Measurements from ENCODE around the gene AOAH. TPM values are rescaled to one million over a fixed set of nuclear protein-coding genes. Genes with fewer than 3 reads are reported as not detected.
"Not testable (repeated sequence)": the region's sequence is repeated elsewhere in the genome, so short reads cannot be mapped to it uniquely, and the experiment has no call there.

AOAH gene
- total RNA-seq, 1 donor: 128 TPM

- H3K4me3 ChIP-seq (ENCODE audit: low read length): no peak overlapping the region
- peaks cover 2% of the 10 kb centered on the region for H3K4me1 ChIP-seq (ENCODE audit: insufficient read depth, low read length)
- no peaks in the 10 kb centered on the region for H3K27me3 ChIP-seq (ENCODE audit: insufficient read depth, low read length)
- no peaks in the 10 kb centered on the region for H3K9me3 ChIP-seq (ENCODE audit: low read depth, low read length)
These were observed 60.8 kb downstream of the AOAH start for GRCh38 chr7:36663481-36663880.

- no peaks in the 10 kb centered on the region for H3K9me3 ChIP-seq (ENCODE audit: low read depth, low read length)
- no peaks in the 10 kb centered on the region for H3K27me3 ChIP-seq (ENCODE audit: insufficient read depth, low read length)
- H3K4me1 ChIP-seq (ENCODE audit: insufficient read depth, low read length): peaks cover 8% of the 10 kb centered on the region
These were observed 63.0 kb downstream of the AOAH start for GRCh38 chr7:36661135-36661840.

GRCh38 chr7:36659638-36660341, 64.5 kb downstream of the AOAH start:
- no peaks in the 10 kb centered on the region for H3K9me3 ChIP-seq (ENCODE audit: low read depth, low read length)

More at GRCh38 chr7:36661135-36661840, 63.0 kb downstream of the AOAH start:
- H3K4me3 ChIP-seq (ENCODE audit: low read length): no peak overlapping the region

GRCh38 chr7:36659172-36659516, 65.2 kb downstream of the AOAH start:
- no peaks in the 10 kb centered on the region for H3K27me3 ChIP-seq (ENCODE audit: insufficient read depth, low read length)
- no peak overlapping the region for H3K4me3 ChIP-seq (ENCODE audit: low read length)
- H3K9me3 ChIP-seq (ENCODE audit: low read depth, low read length): no peaks in the 10 kb centered on the region
- peaks cover 8% of the 10 kb centered on the region for H3K4me1 ChIP-seq (ENCODE audit: insufficient read depth, low read length)

More at GRCh38 chr7:36659638-36660341, 64.5 kb downstream of the AOAH start:
- Histone ChIP-seq H3K27me3 (ENCODE audit: insufficient read depth, low read length) (no peaks in the 10 kb centered on the region), H3K4me3 (ENCODE audit: low read length) (no peak overlapping the region), H3K4me1 (ENCODE audit: insufficient read depth, low read length) (peaks cover 8% of the 10 kb centered on the region)

GRCh38 chr7:36658335-36659171, 65.7 kb downstream of the AOAH start:
- Histone ChIP-seq H3K9me3 (ENCODE audit: low read depth, low read length) (no peaks in the 10 kb centered on the region), H3K27me3 (ENCODE audit: insufficient read depth, low read length) (no peaks in the 10 kb centered on the region)

GRCh38 chr7:36657036-36657660, 67.1 kb downstream of the AOAH start:
- Histone ChIP-seq H3K4me1 (ENCODE audit: insufficient read depth, low read length) (peaks cover 13% of the 10 kb centered on the region), H3K9me3 (ENCODE audit: low read depth, low read length) (no peaks in the 10 kb centered on the region), H3K4me3 (ENCODE audit: low read length) (no peak overlapping the region), H3K27me3 (ENCODE audit: insufficient read depth, low read length) (no peaks in the 10 kb centered on the region)

More at GRCh38 chr7:36658335-36659171, 65.7 kb downstream of the AOAH start:
- H3K4me3 ChIP-seq (ENCODE audit: low read length): no peak overlapping the region
- peaks cover 10% of the 10 kb centered on the region for H3K4me1 ChIP-seq (ENCODE audit: insufficient read depth, low read length)

GRCh38 chr7:36654436-36654835, 69.9 kb downstream of the AOAH start:
- no peak overlapping the region for H3K4me3 ChIP-seq (ENCODE audit: low read length)
- no peaks in the 10 kb centered on the region for H3K9me3 ChIP-seq (ENCODE audit: low read depth, low read length)
- no peaks in the 10 kb centered on the region for H3K27me3 ChIP-seq (ENCODE audit: insufficient read depth, low read length)
- H3K4me1 ChIP-seq (ENCODE audit: insufficient read depth, low read length): peaks cover 13% of the 10 kb centered on the region

GRCh38 chr7:36653663-36654355, 70.5 kb downstream of the AOAH start:
- Histone ChIP-seq H3K27me3 (ENCODE audit: insufficient read depth, low read length) (no peaks in the 10 kb centered on the region), H3K4me1 (ENCODE audit: insufficient read depth, low read length) (peaks cover 13% of the 10 kb centered on the region), H3K9me3 (ENCODE audit: low read depth, low read length) (no peaks in the 10 kb centered on the region), H3K4me3 (ENCODE audit: low read length) (no peak overlapping the region)

- Histone ChIP-seq H3K4me1 (ENCODE audit: insufficient read depth, low read length) (peaks cover 11% of the 10 kb centered on the region), H3K27me3 (ENCODE audit: insufficient read depth, low read length) (no peaks in the 10 kb centered on the region), H3K9me3 (ENCODE audit: low read depth, low read length) (no peaks in the 10 kb centered on the region), H3K4me3 (ENCODE audit: low read length) (no peak overlapping the region)
These were observed 71.2 kb downstream of the AOAH start for GRCh38 chr7:36653008-36653662.

- Histone ChIP-seq H3K4me3 (ENCODE audit: low read length) (no peak overlapping the region), H3K4me1 (ENCODE audit: insufficient read depth, low read length) (peaks cover 9% of the 10 kb centered on the region), H3K27me3 (ENCODE audit: insufficient read depth, low read length) (no peaks in the 10 kb centered on the region), H3K9me3 (ENCODE audit: low read depth, low read length) (no peaks in the 10 kb centered on the region)
These were observed 71.9 kb downstream of the AOAH start for GRCh38 chr7:36652431-36652830.

- H3K27me3 ChIP-seq (ENCODE audit: insufficient read depth, low read length): no peaks in the 10 kb centered on the region
- no peaks in the 10 kb centered on the region for H3K9me3 ChIP-seq (ENCODE audit: low read depth, low read length)
- no peak overlapping the region for H3K4me3 ChIP-seq (ENCODE audit: low read length)
- H3K4me1 ChIP-seq (ENCODE audit: insufficient read depth, low read length): peaks cover 5% of the 10 kb centered on the region
These were observed 72.9 kb downstream of the AOAH start for GRCh38 chr7:36651404-36651803.

GRCh38 chr7:36650766-36651312, 73.5 kb downstream of the AOAH start:
- Histone ChIP-seq H3K4me3 (ENCODE audit: low read length) (no peak overlapping the region), H3K9me3 (ENCODE audit: low read depth, low read length) (no peaks in the 10 kb centered on the region), H3K27me3 (ENCODE audit: insufficient read depth, low read length) (no peaks in the 10 kb centered on the region), H3K4me1 (ENCODE audit: insufficient read depth, low read length) (peaks cover 5% of the 10 kb centered on the region)

GRCh38 chr7:36650320-36650719, 74.0 kb downstream of the AOAH start:
- H3K27me3 ChIP-seq (ENCODE audit: insufficient read depth, low read length): no peaks in the 10 kb centered on the region

GRCh38 chr7:36649319-36649718, 75.0 kb downstream of the AOAH start:
- not testable (repeated sequence) for H3K27me3 ChIP-seq (ENCODE audit: insufficient read depth, low read length); H3K4me1 ChIP-seq (ENCODE audit: insufficient read depth, low read length); H3K9me3 ChIP-seq (ENCODE audit: low read depth, low read length); H3K4me3 ChIP-seq (ENCODE audit: low read length)

More at GRCh38 chr7:36650320-36650719, 74.0 kb downstream of the AOAH start:
- no peaks in the 10 kb centered on the region for H3K9me3 ChIP-seq (ENCODE audit: low read depth, low read length)
- H3K4me1 ChIP-seq (ENCODE audit: insufficient read depth, low read length): peaks cover 5% of the 10 kb centered on the region
- no peak overlapping the region for H3K4me3 ChIP-seq (ENCODE audit: low read length)

All from mononuclear cell (primary cell).